Activated CD4-positive, alpha-beta T cell treated with anti-CD3 and anti-CD28 coated beads, Interleukin-2, Interleukin-4, amounts not matched to agents 100 ng/mL and 50 ng/mL, durations not matched to agents 16 hours and 8 hours (primary cell): ENCODE measurements around the gene MAGEA11.
"Not testable (repeated sequence)": the region's sequence is repeated elsewhere in the genome, so short reads cannot be mapped to it uniquely, and the experiment has no call there.

ENCODE experiments used
- DNase-seq: peaks from one replicate; pipeline ENCODE4 v3.0.0-alpha.2; 2020; ENCODE audit warnings: low spot score

MAGEA11 gene

GRCh38 chrX:149718757-149719156 lies 6.9 kb downstream of the MAGEA11 start:
- no peak for DNase-seq

GRCh38 chrX:149720021-149720689 lies 8.3 kb downstream of the MAGEA11 start:
- DNase-seq, result no peak

GRCh38 chrX:149721241-149721640 lies 9.4 kb downstream of the MAGEA11 start:
- DNase-seq, result not testable (repeated sequence)

- DNase-seq, result no peak
These were observed 9.9 kb downstream of the MAGEA11 start for GRCh38 chrX:149721778-149722177.

- DNase-seq, result not testable (repeated sequence)
These were observed 11.8 kb downstream of the MAGEA11 start for GRCh38 chrX:149723583-149724118.

- DNase-seq, result not testable (repeated sequence)
These were observed 15.4 kb downstream of the MAGEA11 start for GRCh38 chrX:149727308-149727707.

- DNase-seq, result not testable (repeated sequence)
These were observed 30.4 kb downstream of the MAGEA11 start for GRCh38 chrX:149742269-149742668.

- not testable (repeated sequence) for DNase-seq
These were observed 34.6 kb downstream of the MAGEA11 start for GRCh38 chrX:149746390-149747007.

GRCh38 chrX:149757206-149758067 lies 45.6 kb downstream of the MAGEA11 start:
- no peak for DNase-seq

- DNase-seq, result no peak
These were observed 46.3 kb downstream of the MAGEA11 start for GRCh38 chrX:149758068-149758714.

GRCh38 chrX:149758715-149759078 lies 46.8 kb downstream of the MAGEA11 start:
- DNase-seq, result not testable (repeated sequence)

- no peak for DNase-seq
These were observed 48.0 kb downstream of the MAGEA11 start for GRCh38 chrX:149759824-149760223.

- DNase-seq, result no peak
These were observed 49.1 kb downstream of the MAGEA11 start for GRCh38 chrX:149760965-149761364.

- DNase-seq, result not testable (repeated sequence)
These were observed 50.2 kb downstream of the MAGEA11 start for GRCh38 chrX:149761858-149762674.

GRCh38 chrX:149762696-149763614 lies 51.1 kb downstream of the MAGEA11 start:
- DNase-seq, result no peak
